ENCODE data around the gene SRMS.

The SRMS gene

DNA sequence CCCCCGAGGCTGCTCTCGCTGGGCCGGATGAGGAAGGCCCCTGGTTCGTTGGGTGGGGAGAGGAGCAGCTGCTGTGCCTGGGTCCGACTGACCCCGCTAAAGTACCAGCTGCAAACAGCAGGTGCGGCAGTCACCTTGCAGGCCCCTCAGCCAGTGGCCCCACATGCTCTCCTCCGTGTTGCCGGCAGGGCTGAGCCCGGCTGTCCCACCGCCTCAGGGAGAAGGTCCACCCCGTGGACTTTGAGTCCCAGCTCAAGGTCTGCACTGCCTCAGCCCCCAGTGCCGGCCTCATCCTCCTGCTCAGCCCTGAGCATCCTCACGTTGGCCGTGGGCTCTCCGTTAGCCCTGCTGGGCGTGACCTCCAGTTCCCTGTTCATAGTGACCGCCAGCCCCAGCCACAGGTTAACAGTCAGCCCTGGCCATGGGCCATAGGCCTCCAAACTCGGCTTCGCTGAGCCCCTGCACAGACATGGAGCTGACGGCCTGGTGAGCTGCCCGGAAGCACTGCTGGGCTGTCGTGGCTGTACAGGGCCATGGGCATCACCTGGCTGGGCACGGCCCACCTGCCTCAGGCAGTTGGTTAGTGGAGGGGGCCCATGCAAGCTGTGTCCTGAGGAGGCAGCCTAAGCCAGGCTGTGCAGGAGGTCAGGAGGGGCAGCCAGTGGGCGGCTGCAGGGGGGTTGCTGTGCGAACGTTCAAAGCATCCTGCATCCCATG lies 3.1 kb downstream of the SRMS start:
- Histone ChIP-seq H3K4me1 (ENCODE audit: control insufficient read depth, insufficient read depth, low read length, poor library complexity, severe bottlenecking) (no peaks in the 10 kb centered on the region), H3K27me3 (replicated peaks; ENCODE audit: control insufficient read depth, insufficient read depth, low read length, poor library complexity, severe bottlenecking) (no peaks in the 10 kb centered on the region)

GRCh38 chr20:63543733-63544132 lies 3.8 kb downstream of the SRMS start:
- H3K9me3 ChIP-seq (ENCODE audit: control insufficient read depth, low read length): no peaks in the 10 kb centered on the region
- peaks cover 5% of the 10 kb centered on the region for H3K4me1 ChIP-seq (ENCODE audit: control insufficient read depth, insufficient read depth, low read length, poor library complexity, severe bottlenecking)
- H3K36me3 ChIP-seq (ENCODE audit: control insufficient read depth, insufficient read depth, low read length): no peaks in the 10 kb centered on the region
- DNase-seq: no peak
- H3K4me3 ChIP-seq (ENCODE audit: insufficient read depth, low read depth, low read length, poor library complexity, severe bottlenecking): no peak overlapping the region
- H3K27ac ChIP-seq (ENCODE audit: insufficient read depth, low read length, poor library complexity, severe bottlenecking): no peak overlapping the region
- no peaks in the 10 kb centered on the region for H3K27me3 ChIP-seq (replicated peaks; ENCODE audit: control insufficient read depth, insufficient read depth, low read length, poor library complexity, severe bottlenecking)

More for the DNA sequence above, 3.1 kb downstream of the SRMS start:
- DNase-seq: no peak
- Histone ChIP-seq H3K4me3 (ENCODE audit: insufficient read depth, low read depth, low read length, poor library complexity, severe bottlenecking) (no peak overlapping the region), H3K27ac (ENCODE audit: insufficient read depth, low read length, poor library complexity, severe bottlenecking) (no peak overlapping the region), H3K9me3 (ENCODE audit: control insufficient read depth, low read length) (no peaks in the 10 kb centered on the region), H3K36me3 (ENCODE audit: control insufficient read depth, insufficient read depth, low read length) (no peaks in the 10 kb centered on the region)

GRCh38 chr20:63543131-63543530 lies 4.4 kb downstream of the SRMS start:
- no peak for DNase-seq
- Histone ChIP-seq H3K36me3 (ENCODE audit: control insufficient read depth, insufficient read depth, low read length) (no peaks in the 10 kb centered on the region), H3K4me1 (ENCODE audit: control insufficient read depth, insufficient read depth, low read length, poor library complexity, severe bottlenecking) (peaks cover 11% of the 10 kb centered on the region), H3K27ac (ENCODE audit: insufficient read depth, low read length, poor library complexity, severe bottlenecking) (no peak overlapping the region), H3K9me3 (ENCODE audit: control insufficient read depth, low read length) (no peaks in the 10 kb centered on the region), H3K4me3 (ENCODE audit: insufficient read depth, low read depth, low read length, poor library complexity, severe bottlenecking) (no peak overlapping the region), H3K27me3 (replicated peaks; ENCODE audit: control insufficient read depth, insufficient read depth, low read length, poor library complexity, severe bottlenecking) (no peaks in the 10 kb centered on the region)

GRCh38 chr20:63542696-63543095 lies 4.9 kb downstream of the SRMS start:
- H3K36me3 ChIP-seq (ENCODE audit: control insufficient read depth, insufficient read depth, low read length): no peaks in the 10 kb centered on the region
- H3K27me3 ChIP-seq (replicated peaks; ENCODE audit: control insufficient read depth, insufficient read depth, low read length, poor library complexity, severe bottlenecking): no peaks in the 10 kb centered on the region
- H3K9me3 ChIP-seq (ENCODE audit: control insufficient read depth, low read length): no peaks in the 10 kb centered on the region
- H3K27ac ChIP-seq (ENCODE audit: insufficient read depth, low read length, poor library complexity, severe bottlenecking): no peak overlapping the region
- H3K4me3 ChIP-seq (ENCODE audit: insufficient read depth, low read depth, low read length, poor library complexity, severe bottlenecking): no peak overlapping the region
- H3K4me1 ChIP-seq (ENCODE audit: control insufficient read depth, insufficient read depth, low read length, poor library complexity, severe bottlenecking): peaks cover 13% of the 10 kb centered on the region
- no peak for DNase-seq

GRCh38 chr20:63542031-63542559 lies 5.5 kb downstream of the SRMS start:
- no peak for DNase-seq
- no peaks in the 10 kb centered on the region for H3K9me3 ChIP-seq (ENCODE audit: control insufficient read depth, low read length)
- peaks cover 19% of the 10 kb centered on the region for H3K4me1 ChIP-seq (ENCODE audit: control insufficient read depth, insufficient read depth, low read length, poor library complexity, severe bottlenecking)
- no peak overlapping the region for H3K27ac ChIP-seq (ENCODE audit: insufficient read depth, low read length, poor library complexity, severe bottlenecking)
- H3K36me3 ChIP-seq (ENCODE audit: control insufficient read depth, insufficient read depth, low read length): no peaks in the 10 kb centered on the region
- H3K27me3 ChIP-seq (replicated peaks; ENCODE audit: control insufficient read depth, insufficient read depth, low read length, poor library complexity, severe bottlenecking): no peaks in the 10 kb centered on the region
- no peak overlapping the region for H3K4me3 ChIP-seq (ENCODE audit: insufficient read depth, low read depth, low read length, poor library complexity, severe bottlenecking)

- H3K36me3 ChIP-seq (ENCODE audit: control insufficient read depth, insufficient read depth, low read length): no peaks in the 10 kb centered on the region
These were observed 6.2 kb downstream of the SRMS start for GRCh38 chr20:63541371-63541770.

DNA sequence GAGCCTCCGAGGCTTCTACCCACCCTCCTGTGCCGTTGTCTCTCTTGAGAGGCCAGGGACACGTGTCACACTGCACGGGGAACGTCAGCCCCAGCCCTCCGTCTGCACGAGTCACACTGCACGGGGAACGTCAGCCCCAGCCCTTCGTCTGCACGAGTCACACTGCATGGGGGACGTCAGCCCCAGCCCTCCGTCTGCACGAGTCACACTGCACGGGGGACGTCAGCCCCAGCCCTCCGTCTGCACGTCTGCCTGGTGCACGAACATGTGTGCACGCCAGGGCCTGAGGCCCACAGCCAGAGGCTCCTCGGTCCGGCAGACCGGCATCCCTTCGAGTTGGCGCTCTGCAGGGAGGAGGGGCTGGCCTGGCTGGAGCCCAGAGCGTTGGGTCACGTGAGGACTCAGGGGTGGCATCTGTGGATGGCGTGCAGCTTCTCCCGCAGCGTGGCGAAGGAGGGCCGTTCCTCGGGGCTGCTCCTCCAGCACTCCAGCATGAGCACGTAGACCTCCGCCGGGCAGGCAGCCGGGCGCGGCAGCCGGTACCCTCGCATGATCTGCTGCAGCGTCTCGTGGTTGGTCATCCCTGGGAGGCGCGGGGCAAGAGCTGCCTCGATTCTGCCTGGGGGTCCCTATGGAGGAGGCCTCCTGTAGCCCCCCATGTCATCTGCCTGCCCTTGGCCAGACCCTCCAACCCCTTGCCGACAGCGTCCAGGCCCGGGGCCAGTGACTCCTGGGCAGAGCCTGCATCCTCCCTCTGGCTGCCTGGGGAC lies 6.9 kb downstream of the SRMS start:
- Histone ChIP-seq H3K27ac (ENCODE audit: insufficient read depth, low read length, poor library complexity, severe bottlenecking) (no peak overlapping the region), H3K4me3 (ENCODE audit: insufficient read depth, low read depth, low read length, poor library complexity, severe bottlenecking) (no peak overlapping the region), H3K9me3 (ENCODE audit: control insufficient read depth, low read length) (no peaks in the 10 kb centered on the region), H3K4me1 (ENCODE audit: control insufficient read depth, insufficient read depth, low read length, poor library complexity, severe bottlenecking) (peaks cover 24% of the 10 kb centered on the region), H3K36me3 (ENCODE audit: control insufficient read depth, insufficient read depth, low read length) (no peaks in the 10 kb centered on the region), H3K27me3 (replicated peaks; ENCODE audit: control insufficient read depth, insufficient read depth, low read length, poor library complexity, severe bottlenecking) (no peaks in the 10 kb centered on the region)
- no peak for DNase-seq

More at GRCh38 chr20:63541371-63541770, 6.2 kb downstream of the SRMS start:
- DNase-seq: no peak
- H3K4me1 ChIP-seq (ENCODE audit: control insufficient read depth, insufficient read depth, low read length, poor library complexity, severe bottlenecking): peaks cover 24% of the 10 kb centered on the region
- no peak overlapping the region for H3K27ac ChIP-seq (ENCODE audit: insufficient read depth, low read length, poor library complexity, severe bottlenecking)
- no peak overlapping the region for H3K4me3 ChIP-seq (ENCODE audit: insufficient read depth, low read depth, low read length, poor library complexity, severe bottlenecking)
- no peaks in the 10 kb centered on the region for H3K27me3 ChIP-seq (replicated peaks; ENCODE audit: control insufficient read depth, insufficient read depth, low read length, poor library complexity, severe bottlenecking)
- no peaks in the 10 kb centered on the region for H3K9me3 ChIP-seq (ENCODE audit: control insufficient read depth, low read length)

DNA sequence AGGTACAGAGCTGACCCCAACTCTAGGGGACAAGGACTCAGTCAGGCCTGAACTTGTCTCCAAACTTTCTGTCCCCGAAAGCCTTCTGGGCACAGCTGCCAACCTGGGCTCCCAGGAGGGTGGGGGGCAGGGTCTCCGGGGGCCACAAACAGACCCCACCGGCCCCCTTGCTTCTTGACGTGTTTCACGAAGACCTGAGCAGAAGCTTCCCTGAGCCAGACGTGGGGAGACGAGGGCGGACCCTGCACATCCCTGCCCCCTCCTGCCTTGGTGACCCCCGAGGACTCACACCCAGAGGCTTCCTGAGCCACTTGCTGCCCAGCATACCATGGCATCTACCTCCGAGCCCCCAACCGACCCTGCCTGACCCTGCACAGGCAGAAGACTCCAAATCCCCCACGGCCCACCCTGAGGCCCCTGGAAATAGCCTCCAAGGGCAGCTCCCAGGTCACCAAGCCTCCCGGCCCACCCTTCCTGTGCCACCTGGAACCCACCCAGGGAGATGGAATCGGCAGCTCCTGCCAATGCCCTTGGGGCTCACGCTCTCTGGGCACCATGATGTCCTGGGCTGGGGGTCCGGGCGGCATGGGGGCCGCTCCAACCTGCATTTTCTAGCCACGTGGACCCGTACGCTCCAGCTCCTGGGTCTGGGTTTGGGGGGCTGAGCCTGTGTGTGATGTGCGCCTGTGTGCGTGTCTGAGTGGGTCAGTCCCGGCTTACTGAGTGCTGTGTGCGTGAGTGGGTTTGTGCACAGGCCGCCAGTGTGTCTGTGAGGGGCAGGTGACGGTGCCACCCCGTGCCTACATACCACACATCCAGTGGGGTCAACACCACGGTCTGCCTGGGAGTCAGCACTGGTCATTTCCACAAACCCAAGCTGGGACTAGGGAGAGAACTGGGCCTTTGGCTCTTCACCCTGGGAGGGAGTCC lies 7.8 kb downstream of the SRMS start:
- Histone ChIP-seq H3K4me3 (ENCODE audit: insufficient read depth, low read depth, low read length, poor library complexity, severe bottlenecking) (no peak overlapping the region), H3K4me1 (ENCODE audit: control insufficient read depth, insufficient read depth, low read length, poor library complexity, severe bottlenecking) (peaks cover 24% of the 10 kb centered on the region), H3K36me3 (ENCODE audit: control insufficient read depth, insufficient read depth, low read length) (no peaks in the 10 kb centered on the region), H3K9me3 (ENCODE audit: control insufficient read depth, low read length) (no peaks in the 10 kb centered on the region), H3K27ac (ENCODE audit: insufficient read depth, low read length, poor library complexity, severe bottlenecking) (no peak overlapping the region), H3K27me3 (replicated peaks; ENCODE audit: control insufficient read depth, insufficient read depth, low read length, poor library complexity, severe bottlenecking) (no peaks in the 10 kb centered on the region)
- no peak for DNase-seq

GRCh38 chr20:63539092-63539430 lies 8.5 kb downstream of the SRMS start:
- Histone ChIP-seq H3K9me3 (ENCODE audit: control insufficient read depth, low read length) (no peaks in the 10 kb centered on the region), H3K4me3 (ENCODE audit: insufficient read depth, low read depth, low read length, poor library complexity, severe bottlenecking) (no peak overlapping the region), H3K36me3 (ENCODE audit: control insufficient read depth, insufficient read depth, low read length) (no peaks in the 10 kb centered on the region), H3K4me1 (ENCODE audit: control insufficient read depth, insufficient read depth, low read length, poor library complexity, severe bottlenecking) (peaks cover 24% of the 10 kb centered on the region), H3K27ac (ENCODE audit: insufficient read depth, low read length, poor library complexity, severe bottlenecking) (peak overlapping the region; percentile 73), H3K27me3 (replicated peaks; ENCODE audit: control insufficient read depth, insufficient read depth, low read length, poor library complexity, severe bottlenecking) (no peaks in the 10 kb centered on the region)
- no peak for DNase-seq

All from effector memory CD4-positive, alpha-beta T cell (primary cell).